OCI-LY3 (cell line): ENCODE results near the gene GIT2.

Experiments
- H2AFZ ChIP-seq: fragments of 200-600, 300-600 bp; shearing (Covaris generic); 2 replicates; pipeline ENCODE4 v1.6.0; 2014; ENCODE audit warnings: antibody characterized with exemption, low read depth, low read length
- H3K27ac ChIP-seq: fragments of 200-600, 300-600 bp; sonication (generic); 2 replicates; pipeline ENCODE4 v1.5.1; 2014; ENCODE audit warnings: mild to moderate bottlenecking, low read length, moderate library complexity, mixed read lengths
- H3K27me3 ChIP-seq: fragments of 200-600, 300-600 bp; sonication (generic); 2 replicates; pipeline ENCODE4 v1.6.1; 2014; ENCODE audit warnings: low read depth, low read length, mixed read lengths
- H3K36me3 ChIP-seq: fragments of 200-600, 300-600 bp; sonication (generic); replicated peaks from 2 replicates; pipeline ENCODE3; 2014; ENCODE audit warnings: low read depth, low read length, mixed read lengths
- H3K4me1 ChIP-seq: fragments of 300-600, 200-600 bp; sonication (generic); 2 replicates; pipeline ENCODE4 v1.6.1; 2014; ENCODE audit warnings: low read length, mixed read lengths
- H3K4me2 ChIP-seq: fragments of 200-600, 300-600 bp; sonication (generic); 2 replicates; pipeline ENCODE4 v1.6.1; 2014; ENCODE audit warnings: low read length, mixed read lengths
- H3K4me3 ChIP-seq: fragments of 300-600, 200-600 bp; sonication (generic); 2 replicates; pipeline ENCODE4 v1.5.1; 2014; ENCODE audit warnings: antibody characterized with exemption, mild to moderate bottlenecking, low read length, moderate library complexity
- H3K79me2 ChIP-seq: fragments of 300-600, 200-600 bp; shearing (Covaris generic); 2 replicates; pipeline ENCODE4 v1.6.1; 2014; ENCODE audit warnings: mild to moderate bottlenecking, low read length, mixed read lengths
- H3K9ac ChIP-seq: fragments of 300-600, 200-600 bp; shearing (Covaris generic); 2 replicates; pipeline ENCODE4 v1.6.0; 2014; ENCODE audit warnings: mild to moderate bottlenecking, low read length, moderate library complexity
- H3K9me3 ChIP-seq: fragments of 200-600, 300-600 bp; shearing (Covaris generic); 2 replicates; pipeline ENCODE4 v1.6.1; 2014; ENCODE audit warnings: low read length, mixed read lengths; ENCODE audit not compliant: insufficient read depth
- H4K20me1 ChIP-seq: fragments of 200-600, 300-600 bp; sonication (generic); 2 replicates; pipeline ENCODE4 v1.6.1; 2016; ENCODE audit warnings: low read length, mixed read lengths; ENCODE audit not compliant: insufficient read depth
- CTCF ChIP-seq: fragments of 200-600, 300-600 bp; sonication (generic); IDR thresholded peaks from 2 replicates; pipeline ENCODE4 v1.5.1; 2014; ENCODE audit warnings: antibody characterized with exemption, low read length, low read depth
- EZH2phosphoT487 ChIP-seq: fragments of 200-600 bp; shearing (Covaris generic); IDR thresholded peaks from 2 replicates; pipeline ENCODE4 v1.6.1; 2018; ENCODE audit warnings: antibody characterized with exemption, mixed run types, low read depth

GIT2 gene

GRCh38 chr12:109885616-109886015 is 110.6 kb downstream of the GIT2 start:
- H2AFZ ChIP-seq = no peak overlapping the region
- H3K4me2 ChIP-seq = no peak overlapping the region
- 0 out of 2 replicates have a peak, but pooled peaks cover 7% of the 10 kb centered on the region for H3K27me3 ChIP-seq
- H4K20me1 ChIP-seq = no peaks in the 10 kb centered on the region
- H3K9me3 ChIP-seq = no peaks in the 10 kb centered on the region
- TF ChIP-seq CTCF = no peak
- no peak for TF ChIP-seq EZH2phosphoT487
- no peak overlapping the region for H3K9ac ChIP-seq
- H3K36me3 ChIP-seq = no peaks in the 10 kb centered on the region
- H3K4me1 ChIP-seq = peaks cover 33% of the 10 kb centered on the region
- no peak overlapping the region for H3K27ac ChIP-seq
- no peaks in the 10 kb centered on the region for H3K79me2 ChIP-seq
- H3K4me3 ChIP-seq = no peak overlapping the region

GRCh38 chr12:109883461-109883860 is 112.7 kb downstream of the GIT2 start:
- Histone ChIP-seq H3K79me2 (no peaks in the 10 kb centered on the region), H2AFZ (no peak overlapping the region), H3K4me1 (peaks cover 33% of the 10 kb centered on the region), H3K27ac (no peak overlapping the region), H3K9me3 (no peaks in the 10 kb centered on the region), H3K4me3 (no peak overlapping the region), H3K9ac (no peak overlapping the region), H3K27me3 (0 out of 2 replicates have a peak, but pooled peaks cover 12% of the 10 kb centered on the region), H3K4me2 (peak overlapping the region; percentile 24), H3K36me3 (no peaks in the 10 kb centered on the region), H4K20me1 (no peaks in the 10 kb centered on the region)
- TF ChIP-seq CTCF = no peak
- no peak for TF ChIP-seq EZH2phosphoT487

- Histone ChIP-seq H2AFZ (no peak overlapping the region), H3K27me3 (0 out of 2 replicates have a peak, but pooled peaks cover 12% of the 10 kb centered on the region), H3K9me3 (no peaks in the 10 kb centered on the region), H4K20me1 (no peaks in the 10 kb centered on the region), H3K79me2 (no peaks in the 10 kb centered on the region), H3K36me3 (no peaks in the 10 kb centered on the region), H3K4me3 (no peak overlapping the region), H3K27ac (no peak overlapping the region), H3K4me2 (no peak overlapping the region), H3K9ac (no peak overlapping the region), H3K4me1 (peaks cover 28% of the 10 kb centered on the region)
- TF ChIP-seq CTCF = no peak
- TF ChIP-seq EZH2phosphoT487 = no peak
Observed at GRCh38 chr12:109881752-109882151, 114.4 kb downstream of the GIT2 start.

GRCh38 chr12:109880938-109881337 is 115.2 kb downstream of the GIT2 start:
- peak overlapping the region; percentile 94 for H2AFZ ChIP-seq
- H3K27ac ChIP-seq = no peak overlapping the region
- peak overlapping the region; percentile 51 for H3K9ac ChIP-seq
- peak overlapping the region; percentile 97 for H3K4me2 ChIP-seq
- H3K79me2 ChIP-seq = no peaks in the 10 kb centered on the region
- H3K27me3 ChIP-seq = 0 out of 2 replicates have a peak, but pooled peaks cover 12% of the 10 kb centered on the region
- no peaks in the 10 kb centered on the region for H3K9me3 ChIP-seq
- no peaks in the 10 kb centered on the region for H3K36me3 ChIP-seq
- H3K4me3 ChIP-seq = peak overlapping the region; percentile 85
- H3K4me1 ChIP-seq = peaks cover 32% of the 10 kb centered on the region
- TF ChIP-seq EZH2phosphoT487 (no peak), CTCF (no peak)
- no peaks in the 10 kb centered on the region for H4K20me1 ChIP-seq
